ENCODE data around the gene KLF9.
"Not testable (repeated sequence)": the region's sequence is repeated elsewhere in the genome, so short reads cannot be mapped to it uniquely, and the experiment has no call there.

Gene KLF9

DNA sequence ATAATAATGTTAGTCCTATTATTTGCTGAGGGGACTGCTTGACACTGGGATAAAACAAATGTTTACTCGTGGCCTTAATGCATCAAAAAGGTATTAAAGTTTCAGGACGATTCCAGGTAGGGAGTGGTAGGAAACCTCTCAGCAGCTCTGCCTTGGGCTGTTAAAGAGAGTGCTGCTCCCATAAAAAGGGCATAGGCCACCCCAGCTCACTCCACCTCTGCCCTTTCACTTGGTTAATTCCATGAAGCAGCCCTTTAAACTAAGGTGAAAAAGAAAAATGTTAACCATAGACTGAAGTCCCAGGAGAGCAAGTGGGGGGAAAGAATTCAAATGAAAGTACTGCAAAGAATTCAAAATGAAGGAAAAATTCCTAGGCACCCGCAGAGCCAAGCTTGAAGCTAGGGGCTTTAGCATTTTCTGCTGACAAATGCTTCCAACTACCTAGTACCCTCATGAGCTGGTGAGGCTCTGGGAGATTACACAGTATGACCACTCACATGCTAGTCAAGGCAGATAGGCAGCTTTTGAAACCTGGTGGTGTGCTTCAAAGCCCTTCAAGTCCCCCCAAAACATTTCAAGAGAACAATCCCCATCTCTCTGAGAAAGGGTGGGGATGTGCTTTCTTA lies 8.5 kb downstream of the KLF9 start:
- DNase-seq (ENCODE audit: low read depth, low spot score), result no peak

DNA sequence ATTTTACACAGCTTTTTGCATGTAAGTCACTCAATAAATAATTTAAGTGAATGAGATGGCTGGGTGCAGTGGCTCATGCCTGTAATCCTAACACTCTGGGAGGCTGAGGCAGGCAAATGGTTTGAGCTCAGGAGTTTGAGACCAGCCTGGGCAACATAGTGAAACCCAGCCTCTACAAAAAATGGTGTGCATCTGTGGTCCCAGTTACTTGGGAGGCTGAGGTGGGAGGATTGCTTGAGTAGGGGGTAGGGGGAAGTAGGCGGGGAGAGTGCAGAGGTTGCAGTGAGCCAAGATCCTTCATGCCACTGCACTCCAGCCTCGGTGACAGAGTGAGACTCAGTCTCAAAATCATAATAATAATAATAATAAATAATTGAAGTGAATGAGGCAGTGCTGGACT lies 10.2 kb downstream of the KLF9 start:
- no peak for DNase-seq (ENCODE audit: low read depth, low spot score)

DNA sequence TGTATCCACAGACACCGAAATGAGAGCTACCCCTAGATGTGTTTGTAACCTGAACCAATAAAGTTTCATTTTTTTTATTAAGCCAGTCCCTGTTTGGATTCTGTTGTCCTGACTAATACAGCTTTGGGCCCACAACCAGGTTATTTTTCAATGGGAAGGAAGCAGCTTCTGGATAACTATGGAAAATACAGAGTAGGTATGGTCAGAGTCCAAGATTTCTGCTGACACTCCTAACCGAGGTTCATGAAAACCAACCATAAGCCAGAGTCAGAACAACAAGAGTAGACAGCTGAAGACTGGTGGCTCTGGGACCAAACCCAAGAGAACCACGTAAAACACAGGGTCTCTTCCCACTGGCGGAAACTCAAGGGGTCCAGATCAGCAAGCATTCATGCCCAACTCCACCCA lies 10.8 kb downstream of the KLF9 start:
- no peak for DNase-seq (ENCODE audit: low read depth, low spot score)

DNA sequence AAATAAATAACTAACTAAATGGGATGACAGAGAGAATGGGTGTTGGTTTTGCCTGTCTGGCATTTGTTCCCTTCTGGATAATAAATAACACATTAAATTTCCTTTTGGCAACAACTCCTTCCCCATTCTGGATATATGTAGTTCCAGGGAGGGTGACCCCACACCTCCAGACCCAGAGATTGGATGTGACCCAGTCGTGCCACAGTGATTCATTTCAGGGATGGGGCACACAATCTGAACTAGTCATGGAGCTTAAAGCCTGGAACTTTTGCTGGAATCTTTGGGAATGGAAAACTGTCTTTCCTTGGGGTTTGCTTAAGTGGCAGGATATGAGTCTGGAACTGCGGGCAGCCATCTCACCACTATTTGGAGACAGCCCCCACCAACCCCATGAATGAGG lies 11.3 kb downstream of the KLF9 start:
- DNase-seq (ENCODE audit: low read depth, low spot score), result no peak

DNA sequence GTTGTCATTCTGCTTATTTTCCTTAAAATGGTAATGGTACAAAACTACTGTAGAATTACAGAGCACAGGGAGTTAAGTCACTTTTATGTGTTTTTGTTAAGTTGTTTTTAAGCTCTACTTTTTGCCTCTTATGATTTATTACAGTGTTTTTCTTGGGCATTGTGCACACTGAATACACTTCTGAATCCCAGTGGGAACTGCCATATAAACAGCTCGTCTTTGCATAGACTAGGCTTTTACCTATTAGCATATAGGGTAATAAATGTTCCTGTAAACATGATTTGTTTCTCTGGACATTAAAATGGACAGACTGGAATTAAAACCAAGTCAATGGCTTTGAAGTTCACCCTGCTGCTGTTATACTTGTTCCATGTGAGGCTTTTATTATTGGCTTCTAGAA lies 12.2 kb downstream of the KLF9 start:
- no peak for DNase-seq (ENCODE audit: low read depth, low spot score)

DNA sequence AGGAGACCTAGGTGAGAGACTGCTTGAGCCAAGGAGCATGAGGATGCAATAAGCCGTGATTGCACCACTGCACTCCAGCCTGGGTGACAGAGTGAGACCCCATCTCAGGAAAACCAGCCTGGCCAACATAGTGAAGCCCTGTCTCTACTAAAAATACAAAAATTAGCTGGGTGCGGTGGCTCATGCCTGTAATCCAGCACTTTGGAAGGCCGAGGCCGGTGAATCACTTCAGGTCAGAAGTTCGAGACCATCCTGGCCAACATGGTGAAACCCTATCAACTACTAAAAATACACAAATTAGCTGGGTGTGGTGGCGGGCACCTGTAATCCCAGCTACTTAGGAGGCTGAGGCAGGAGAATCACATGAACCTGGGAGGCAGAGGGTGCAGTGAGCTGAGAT lies 13.2 kb downstream of the KLF9 start:
- not testable (repeated sequence) for DNase-seq (ENCODE audit: low read depth, low spot score)

DNA sequence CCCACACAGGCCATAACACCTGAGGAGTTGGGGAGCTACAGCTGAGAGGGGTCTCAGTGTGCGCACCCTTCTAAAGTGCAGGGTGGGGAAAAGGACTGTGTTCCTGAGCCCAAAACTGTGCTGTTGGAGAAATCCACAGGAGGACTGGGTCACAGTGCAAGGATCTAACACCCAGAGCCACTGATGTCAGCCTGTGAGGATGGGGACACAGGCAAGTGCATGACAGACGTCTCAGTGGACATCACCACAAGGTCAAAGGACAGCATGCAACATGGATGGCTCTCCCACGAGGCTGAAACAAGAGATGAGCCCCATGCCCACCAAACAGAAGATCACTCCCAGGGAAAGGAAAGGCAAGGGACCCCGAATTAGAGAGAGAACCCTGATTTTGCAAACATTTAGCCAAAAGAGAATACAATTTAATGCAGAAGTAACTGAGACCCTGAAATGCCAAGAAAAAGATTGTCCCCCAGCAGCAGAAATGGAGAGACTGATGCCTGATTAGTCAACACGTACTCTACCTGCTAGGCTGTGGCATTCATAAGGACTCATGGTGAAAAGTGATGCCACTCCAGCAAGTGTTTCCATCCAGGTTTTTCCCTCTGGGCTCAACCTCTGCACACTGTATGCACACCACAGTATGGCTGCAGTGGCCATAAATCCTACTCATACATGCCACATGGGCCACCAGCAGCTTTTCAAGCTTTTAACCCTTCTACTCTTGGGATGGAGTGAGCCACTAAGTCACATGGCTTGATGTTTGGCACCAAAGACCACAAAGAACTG lies 14.2 kb downstream of the KLF9 start:
- DNase-seq (ENCODE audit: low read depth, low spot score), result no peak

DNA sequence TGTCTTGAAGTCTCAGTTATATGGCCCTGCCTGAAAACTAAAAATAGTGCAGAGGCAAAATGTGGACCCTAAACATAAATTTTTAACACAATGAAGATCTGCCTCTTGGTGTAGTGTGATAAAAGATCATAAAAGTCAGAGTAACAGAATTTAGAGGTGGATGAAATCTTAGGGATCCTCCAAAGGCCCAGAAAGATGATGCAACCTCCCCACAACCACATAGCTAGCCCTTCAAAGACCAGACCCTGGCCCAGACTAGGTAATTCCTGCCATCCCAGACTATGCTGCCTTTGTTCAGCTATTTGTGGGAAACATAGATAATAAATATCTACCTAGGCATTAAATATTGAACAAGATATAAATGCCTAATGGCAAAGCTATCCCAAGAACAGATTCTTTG lies 15.3 kb downstream of the KLF9 start:
- no peak for DNase-seq (ENCODE audit: low read depth, low spot score)

DNA sequence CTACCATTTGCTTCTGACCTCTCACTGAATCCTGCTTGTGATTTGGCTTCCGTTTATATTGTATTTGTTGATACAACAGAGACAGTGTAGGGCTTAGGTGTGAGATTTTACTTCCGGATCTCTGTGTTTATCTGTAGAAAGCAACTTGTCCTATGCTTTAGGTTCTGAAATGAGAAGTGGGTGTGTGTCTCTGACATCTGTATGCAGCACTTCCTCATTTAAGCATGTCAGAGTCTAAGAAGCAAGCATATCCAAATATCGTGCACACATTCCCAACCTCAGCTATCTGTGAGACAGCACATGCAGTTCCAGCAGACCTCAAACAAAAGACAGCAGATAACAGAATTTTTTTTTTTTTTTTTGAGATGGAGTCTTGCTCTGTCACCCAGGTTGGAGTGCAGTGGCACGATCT lies 16.3 kb downstream of the KLF9 start:
- DNase-seq (ENCODE audit: low read depth, low spot score), result no peak

DNA sequence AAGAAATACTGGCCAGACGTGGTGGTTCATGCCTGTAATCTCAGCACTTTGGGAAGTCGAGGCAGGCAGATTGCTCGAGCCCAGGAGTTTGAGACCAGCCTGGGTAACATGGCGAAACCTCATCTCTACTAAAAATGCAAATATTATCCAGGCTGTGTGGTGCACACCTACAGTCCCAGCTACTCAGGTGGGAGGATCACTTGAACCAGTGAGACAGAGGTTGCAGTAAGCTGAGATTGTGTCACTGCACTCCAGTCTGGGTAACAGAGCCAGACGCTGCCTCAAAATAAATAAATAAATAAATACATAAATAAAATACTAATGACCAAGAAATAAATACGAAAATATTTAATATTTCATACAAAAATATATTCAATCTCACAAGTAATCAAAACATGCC lies 18.8 kb downstream of the KLF9 start:
- no peak for DNase-seq (ENCODE audit: low read depth, low spot score)

DNA sequence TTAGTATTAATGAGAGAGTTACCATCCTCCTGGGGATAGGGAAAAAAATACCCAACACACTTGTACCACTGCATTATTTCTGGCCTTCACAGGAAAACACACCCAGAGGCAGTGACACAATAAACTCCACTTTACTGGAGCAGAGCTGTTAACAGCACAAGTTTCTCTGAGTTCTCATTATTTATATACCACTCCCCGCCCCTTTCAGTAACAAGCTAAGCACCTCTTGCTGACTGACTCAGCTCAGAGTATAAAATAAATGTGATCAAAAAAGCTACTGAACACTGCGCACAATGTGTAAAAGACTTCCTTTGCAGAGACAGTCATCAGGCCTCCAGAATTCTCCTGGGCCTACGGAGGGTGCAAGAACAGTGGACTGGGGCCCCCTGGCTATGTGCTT lies 21.6 kb downstream of the KLF9 start:
- DNase-seq (ENCODE audit: low read depth, low spot score), result no peak

DNA sequence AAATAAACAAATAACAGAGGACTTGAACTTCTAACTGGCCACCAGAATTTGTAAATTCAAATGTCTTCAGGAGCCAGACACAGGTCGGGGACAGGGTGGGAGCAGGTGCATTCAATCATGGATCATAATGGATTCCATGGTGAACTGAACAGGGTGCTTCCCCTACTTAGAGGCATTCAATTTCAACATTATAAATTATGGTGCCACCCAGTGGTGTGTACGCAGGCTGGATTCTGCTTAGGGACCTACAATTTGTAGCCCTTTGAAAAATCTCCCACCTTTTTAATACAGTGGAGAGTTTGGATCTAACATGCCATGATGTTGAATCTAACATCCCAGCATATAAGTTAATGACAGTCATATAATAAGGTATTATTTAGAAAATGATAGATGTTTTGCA lies 22.3 kb downstream of the KLF9 start:
- DNase-seq (ENCODE audit: low read depth, low spot score), result no peak

DNA sequence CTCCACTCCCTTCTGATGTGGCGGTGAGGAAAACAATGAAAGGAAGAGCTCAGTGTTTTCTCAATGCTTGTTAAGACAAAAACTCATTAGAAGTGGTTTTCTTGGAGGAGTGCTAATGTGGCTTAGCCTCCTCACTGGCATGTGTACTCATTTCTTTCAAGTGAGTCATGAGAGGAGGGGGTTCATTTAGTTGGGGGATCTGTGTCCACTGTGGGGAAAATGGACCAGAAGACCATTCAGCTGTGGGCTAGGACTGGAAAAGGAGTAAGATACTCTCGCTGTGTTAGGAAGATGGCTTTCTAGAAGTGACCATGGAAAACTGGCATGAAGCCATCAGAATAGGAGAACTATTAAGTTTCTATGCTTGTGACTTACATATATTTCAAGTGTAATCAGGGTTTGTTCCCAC lies 23.5 kb downstream of the KLF9 start:
- DNase-seq (ENCODE audit: low read depth, low spot score), result no peak

DNA sequence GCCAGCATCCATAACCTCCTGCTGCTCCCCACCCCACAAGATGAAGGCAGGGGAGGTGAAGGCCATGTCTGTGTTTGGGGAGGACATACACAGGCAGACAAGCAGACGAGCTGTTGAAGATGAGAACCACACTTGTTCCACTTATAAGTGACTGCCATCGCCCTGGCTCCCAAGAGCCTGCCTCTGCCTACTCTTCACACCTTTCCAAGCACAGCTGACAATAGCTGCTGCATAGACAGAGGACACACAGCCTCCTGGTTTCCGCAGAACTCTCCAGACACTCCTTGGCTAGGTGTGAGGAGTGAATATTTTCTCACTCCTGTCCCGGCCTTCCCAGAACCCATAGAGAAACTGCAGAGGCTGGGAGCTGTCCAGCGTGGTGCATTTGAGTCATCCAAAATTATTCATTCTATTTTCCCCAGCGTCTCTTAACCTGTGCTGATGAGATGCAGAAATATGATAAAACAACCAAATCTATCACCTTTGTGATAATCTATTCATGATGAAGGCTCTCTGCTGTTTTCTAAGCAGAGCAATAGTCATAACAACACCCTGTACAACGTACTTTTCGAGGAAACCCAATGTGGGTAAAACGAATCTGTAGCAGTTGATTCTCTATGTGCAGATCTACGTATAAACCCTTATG lies 24.7 kb downstream of the KLF9 start:
- no peak for DNase-seq (ENCODE audit: low read depth, low spot score)

DNA sequence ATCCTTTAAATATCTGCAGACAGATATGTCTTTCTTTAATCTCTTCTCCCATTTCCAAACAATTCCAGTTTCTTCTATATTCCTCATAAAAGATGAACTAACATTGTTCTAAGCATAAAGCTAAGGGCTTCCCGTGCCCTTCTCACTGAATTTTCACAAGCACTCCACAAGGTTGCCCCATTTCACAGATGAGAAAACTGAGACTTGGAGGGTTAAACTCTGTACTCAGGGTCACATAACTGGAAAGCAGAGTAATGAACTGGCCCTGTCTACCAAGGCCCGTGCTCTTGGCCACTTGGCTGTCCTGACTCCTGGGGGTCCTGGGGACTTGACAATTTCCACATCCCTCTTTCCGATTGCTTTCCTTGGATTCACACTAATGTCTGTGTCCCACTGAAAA lies 25.3 kb downstream of the KLF9 start:
- no peak for DNase-seq (ENCODE audit: low read depth, low spot score)

DNA sequence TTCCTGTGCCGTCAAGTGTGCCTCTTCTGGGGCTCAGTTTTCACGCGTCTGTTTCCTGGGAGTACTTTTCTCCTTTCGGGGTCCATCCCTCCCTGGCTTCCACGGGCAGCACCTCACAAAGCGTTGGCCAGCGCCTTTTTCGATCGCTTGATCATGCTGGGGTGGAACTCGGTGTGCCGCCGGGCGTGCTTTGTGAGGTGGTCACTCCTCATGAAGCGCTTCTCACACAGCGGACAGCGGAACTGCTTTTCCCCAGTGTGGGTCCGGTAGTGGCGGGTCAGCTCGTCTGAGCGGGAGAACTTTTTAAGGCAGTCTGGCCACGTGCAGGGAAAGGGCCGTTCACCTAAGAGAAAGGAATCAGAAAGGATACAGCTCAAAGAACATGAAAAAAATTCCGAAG lies 26.8 kb downstream of the KLF9 start:
- DNase-seq (ENCODE audit: low read depth, low spot score), result no peak

DNA sequence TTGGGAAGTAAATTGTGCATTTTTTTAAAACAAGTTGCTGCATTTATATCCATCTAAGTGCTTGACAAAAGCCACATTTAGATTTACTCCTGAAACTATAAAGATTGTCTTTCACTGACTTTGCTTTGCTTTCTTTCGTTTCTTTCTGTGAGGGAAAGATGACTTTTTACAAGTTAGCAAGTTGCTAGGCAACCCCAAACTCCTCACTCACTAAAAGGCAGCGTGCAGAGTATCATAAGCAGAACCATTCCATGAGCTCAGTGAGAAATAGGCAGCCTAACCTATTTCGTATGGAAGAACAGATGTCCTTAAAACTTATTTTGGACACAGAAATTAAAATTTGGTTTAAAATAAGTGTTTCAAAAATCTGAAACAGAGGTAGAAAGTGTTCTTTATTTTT lies 29.0 kb downstream of the KLF9 start:
- no peak for DNase-seq (ENCODE audit: low read depth, low spot score)

DNA sequence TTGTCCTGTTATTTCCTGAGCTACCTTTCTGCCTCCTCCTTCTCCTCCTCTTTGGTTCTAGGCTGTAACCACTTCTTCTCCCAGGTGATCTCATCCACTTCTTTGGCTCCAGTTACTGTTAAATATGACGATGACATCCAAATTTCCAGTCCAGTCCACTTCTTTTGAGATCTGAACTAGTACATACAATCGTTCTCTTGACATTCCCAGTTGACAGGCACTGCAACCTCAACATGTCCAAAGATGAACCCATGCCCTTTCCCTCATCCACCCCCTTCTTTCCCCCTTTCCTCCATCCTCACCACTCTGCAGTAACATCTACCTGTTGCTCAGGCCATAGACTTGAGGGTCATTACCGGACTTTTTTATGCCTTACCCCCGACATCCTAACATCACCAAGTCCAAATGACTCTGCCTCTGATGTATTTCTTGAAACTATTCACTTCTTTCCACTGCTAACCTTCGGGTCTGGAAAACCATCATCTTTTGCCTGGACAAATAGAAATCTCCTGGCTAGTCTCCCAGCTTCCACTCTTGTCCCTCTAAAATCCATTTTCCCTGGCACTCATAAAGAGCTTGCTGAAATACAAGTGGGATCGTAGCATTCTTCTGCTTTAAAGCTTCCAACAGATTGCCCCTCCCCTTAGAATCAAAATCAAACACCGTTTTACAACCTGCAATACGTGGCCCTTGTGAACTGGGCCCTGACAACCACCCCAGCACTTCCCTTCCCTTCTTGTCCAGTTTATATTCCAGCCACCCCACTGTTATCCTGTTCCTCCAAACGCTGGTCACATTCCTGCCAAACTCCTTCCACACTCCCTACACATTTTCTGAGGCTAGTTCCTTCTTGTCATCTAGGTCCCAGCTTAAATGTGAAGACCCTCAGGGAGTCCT lies 31.5 kb downstream of the KLF9 start:
- DNase-seq (ENCODE audit: low read depth, low spot score), result no peak

DNA sequence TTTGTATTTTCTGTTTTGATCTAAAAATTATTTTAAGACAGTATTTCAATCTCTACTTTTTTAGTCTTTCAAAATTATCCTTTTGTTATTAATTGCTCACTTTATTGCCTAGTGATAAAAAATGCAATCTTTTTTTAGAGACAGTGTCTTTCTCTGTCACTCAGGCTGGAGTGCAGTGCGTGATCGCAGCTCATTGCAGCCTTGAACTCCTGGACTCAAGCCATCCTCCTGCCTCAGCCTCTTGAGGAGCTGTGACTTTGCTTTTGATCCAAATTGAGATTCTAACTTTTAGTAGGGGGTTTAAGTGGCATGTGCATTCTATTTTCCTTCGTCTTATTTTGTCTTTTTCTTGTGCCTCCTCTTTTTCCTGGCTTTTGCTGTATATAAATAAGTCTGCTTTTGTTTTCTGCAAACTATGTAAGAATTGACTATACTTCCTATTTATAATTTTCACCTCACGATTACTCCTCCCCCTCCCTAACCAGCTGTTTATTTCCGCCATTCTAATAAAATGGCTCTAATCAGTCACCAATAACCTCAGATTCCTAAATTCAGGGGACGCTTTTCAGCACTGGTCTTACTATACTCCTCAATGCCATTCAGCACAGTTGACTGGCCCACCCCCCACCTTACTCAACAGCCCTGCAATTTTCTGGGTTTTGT lies 32.3 kb downstream of the KLF9 start:
- DNase-seq (ENCODE audit: low read depth, low spot score), result no peak

DNA sequence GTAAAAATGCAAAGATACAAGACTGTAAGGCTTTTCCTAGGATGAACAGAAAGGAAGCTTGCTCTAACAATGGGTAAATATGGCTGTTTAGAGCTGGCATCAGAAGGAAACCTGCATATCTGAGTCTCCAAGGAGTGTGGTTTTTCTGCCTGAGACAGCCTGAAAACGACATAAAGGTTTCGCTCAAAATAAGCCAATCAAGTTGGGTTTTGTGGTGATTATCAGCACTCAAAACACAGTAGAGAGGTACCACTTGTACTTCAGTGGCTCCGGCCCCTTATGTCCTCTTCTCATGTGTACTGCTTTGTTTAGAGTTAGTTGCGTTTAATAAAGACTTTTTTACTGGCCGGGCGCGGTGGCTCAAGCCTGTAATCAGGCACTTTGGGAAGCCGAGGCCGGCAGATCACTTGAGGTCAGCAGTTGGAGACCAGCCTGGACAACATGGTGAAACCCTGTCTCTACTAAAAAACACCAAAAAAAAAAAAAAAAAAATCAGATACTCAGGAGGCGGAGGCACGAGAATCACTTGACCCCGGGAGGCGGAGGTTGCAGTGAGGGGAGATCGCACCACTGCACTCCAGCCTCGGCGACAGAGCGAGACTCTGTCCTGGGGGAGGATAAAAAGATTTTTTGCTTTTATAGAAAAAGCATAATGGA lies 39.4 kb downstream of the KLF9 start:
- DNase-seq (ENCODE audit: low read depth, low spot score), result no peak

DNA sequence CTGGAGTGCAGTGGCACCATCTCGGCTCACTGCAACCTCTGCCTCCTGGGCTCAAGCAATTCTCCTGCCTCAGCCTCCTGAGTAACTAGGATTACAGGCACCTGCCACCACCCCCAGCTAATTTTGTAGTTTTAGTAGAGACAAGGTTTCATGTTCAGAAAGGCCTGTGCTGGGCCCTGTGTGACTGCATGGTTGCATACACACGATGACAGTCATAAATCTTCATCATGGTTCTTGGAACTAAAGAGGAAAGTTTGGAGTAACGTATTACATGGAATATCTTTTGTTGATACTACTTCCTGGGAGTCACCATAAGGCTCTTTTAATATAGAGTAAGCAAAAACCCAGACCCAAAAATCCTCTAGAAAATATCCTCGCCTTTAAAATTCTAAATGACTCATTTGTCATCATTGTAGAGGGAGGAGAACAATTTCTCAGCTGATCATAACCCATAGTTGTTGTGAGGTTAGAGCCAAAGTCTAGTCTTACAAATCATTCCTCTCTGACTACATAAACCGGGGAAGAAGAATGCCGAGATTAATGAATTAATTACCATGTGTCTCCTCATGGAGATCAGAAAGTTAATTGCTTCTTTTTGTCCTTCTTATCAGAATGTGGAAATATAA lies 47.0 kb downstream of the KLF9 start:
- DNase-seq (ENCODE audit: low read depth, low spot score), result no peak
